HG03045 (cell line): Measurements from ENCODE around the gene ELP1.
"Not testable (repeated sequence)": the region's sequence is repeated elsewhere in the genome, so short reads cannot be mapped to it uniquely, and the experiment has no call there.

Source experiments
- ATAC-seq: cut with Tn5 transposase; IDR thresholded peaks from one replicate; pipeline ENCODE4 v1.9.1; 2021; ENCODE audit warnings: mild to moderate bottlenecking, moderate library complexity; ENCODE audit not compliant: unreplicated experiment

The ELP1 gene

DNA sequence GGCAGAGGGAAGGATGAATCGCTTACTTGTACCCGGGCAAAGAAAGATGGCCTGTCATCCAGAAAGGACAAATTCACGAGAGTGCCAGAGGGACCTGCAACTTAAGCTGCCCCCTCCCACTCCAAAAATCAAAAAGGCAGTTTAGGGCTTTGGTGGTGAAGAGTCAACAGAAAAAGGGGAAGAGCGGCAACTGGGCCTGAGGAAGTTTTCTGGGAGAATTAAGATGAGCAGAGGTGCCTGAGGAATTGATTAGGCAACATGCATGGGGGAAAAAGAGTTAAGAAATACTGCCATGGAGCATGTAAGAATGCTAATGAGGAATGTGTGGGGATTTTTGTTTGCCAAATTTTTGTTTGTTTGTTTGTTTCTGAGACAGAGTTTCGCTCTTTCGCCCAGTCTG, 76.4 kb downstream of the ELP1 start:
- no peak for ATAC-seq

DNA sequence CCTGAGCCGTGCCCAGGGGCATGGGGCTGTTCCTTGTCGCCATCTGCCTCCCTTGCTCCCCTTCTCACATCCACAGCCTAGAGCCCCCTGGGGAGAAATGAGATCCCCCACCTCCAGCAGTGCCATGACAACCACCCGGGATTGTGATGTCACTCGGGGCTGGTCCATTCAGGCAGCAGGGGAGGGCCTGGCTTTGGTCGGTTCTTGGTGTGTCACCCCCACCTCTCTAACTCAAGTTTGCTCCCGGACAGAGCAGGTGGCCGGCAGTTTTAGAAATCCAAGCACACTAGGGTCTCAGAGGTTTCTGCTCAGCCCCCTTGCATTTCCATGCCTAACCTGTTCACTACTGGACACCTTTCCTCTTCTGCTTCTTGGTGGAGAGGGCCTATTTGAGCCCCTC, 78.0 kb downstream of the ELP1 start, which contains the start of gene ACTL7B:
TSS of gene ACTL7B (minus strand) at position 99 of the 400 bp plus-strand sequence. CDS start at position 43, 56 bp downstream.
- no peak for ATAC-seq

DNA sequence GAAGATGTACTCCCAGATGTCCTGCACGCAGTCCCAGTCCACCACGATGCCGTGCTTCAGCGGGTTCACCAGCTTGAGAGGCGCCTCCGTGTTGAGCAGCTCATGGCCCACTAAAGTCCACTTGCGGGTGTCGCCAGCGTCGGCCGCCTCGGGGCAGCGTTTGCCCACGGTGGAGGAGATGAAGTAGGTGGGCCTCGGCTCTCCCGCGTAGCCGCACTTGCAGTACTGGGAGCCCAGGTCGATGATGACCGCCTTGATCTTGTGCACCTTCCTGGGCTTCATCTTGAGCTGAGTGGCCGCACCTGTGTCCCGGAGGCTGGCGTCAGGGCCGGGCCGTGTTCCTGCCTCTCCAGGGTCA, 78.4 kb downstream of the ELP1 start:
- ATAC-seq, result no peak

DNA sequence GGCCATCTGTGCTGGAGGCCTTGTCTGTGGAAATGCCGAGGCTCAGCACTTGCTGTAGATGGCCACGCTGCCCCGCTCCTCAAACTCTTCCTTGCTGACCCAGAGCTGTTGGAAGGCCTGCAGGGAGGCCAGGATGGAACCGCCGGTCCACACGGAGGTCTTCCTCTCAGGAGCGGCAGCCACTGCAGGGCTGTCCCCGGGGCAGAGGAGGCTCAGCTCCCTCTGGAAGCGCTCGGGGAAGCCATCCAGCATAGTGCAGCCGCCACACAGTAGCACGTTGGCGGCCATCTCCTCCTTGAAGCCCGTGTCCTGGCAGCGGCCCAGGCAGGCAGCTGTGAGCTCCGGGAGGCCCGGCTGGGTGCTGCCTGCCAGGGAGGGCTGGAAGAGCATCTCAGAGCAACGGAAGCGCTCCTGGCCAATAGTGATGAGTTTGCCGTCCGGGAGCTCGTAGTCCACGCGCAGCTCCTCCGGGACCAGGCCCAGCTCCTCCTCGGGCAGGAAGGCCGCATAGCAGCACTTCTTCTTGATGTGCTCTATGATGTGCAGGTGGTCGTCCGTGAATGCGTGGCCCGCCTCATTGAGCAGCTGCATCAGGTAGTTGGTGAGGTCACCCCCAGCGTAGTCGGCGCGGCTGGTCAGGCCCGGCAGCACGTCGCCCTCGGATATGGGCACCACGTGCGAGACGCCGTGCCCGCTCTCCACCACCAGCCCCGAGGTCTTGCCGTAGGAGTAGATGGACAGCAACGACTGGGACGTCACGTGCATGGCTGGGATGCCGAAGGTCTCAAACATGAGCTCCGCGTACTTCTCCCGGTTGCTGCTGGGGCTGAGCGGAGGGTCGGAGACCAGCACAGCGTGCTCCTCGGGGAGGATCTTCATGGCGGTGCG, 79.0 kb downstream of the ELP1 start:
- ATAC-seq, result no peak

DNA sequence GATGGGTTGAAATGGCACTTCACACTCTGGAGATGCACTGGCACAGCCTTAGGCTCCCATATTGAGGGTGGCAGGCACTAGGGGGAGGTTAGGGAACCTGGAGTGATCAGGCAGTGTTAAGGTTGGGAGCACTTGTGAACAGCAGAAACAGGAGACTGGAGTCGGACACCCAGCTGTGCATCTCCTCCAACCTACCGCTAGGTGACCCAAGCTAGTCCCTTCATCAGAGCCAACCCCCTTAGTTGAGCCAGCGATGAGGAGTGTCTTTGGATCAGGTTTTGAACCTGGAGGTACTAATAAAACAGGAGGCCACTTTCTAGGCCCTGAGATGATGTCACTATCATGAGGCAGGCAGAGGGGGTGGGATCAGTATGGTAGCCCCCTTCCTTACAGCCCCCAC, 79.8 kb downstream of the ELP1 start:
- ATAC-seq, result no peak

DNA sequence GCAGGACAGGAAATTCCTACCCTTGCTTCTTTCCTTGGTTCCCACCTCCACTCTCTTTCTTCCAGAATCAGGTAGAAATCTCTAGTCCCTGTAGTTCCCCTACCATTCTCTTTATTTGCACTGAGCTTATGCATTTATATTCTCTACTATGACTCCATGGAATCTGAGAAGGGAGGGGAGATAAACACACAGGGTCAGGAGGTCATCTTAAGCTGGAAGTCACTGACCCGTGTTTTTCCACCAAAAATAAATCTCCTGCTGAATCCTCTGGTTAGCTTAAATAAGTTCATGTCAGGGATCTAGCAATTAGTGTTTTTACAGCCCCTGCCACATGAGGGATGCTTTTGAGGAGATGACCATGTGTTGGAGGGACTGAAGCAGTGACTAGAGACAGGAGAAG, 81.8 kb downstream of the ELP1 start:
- no peak for ATAC-seq

DNA sequence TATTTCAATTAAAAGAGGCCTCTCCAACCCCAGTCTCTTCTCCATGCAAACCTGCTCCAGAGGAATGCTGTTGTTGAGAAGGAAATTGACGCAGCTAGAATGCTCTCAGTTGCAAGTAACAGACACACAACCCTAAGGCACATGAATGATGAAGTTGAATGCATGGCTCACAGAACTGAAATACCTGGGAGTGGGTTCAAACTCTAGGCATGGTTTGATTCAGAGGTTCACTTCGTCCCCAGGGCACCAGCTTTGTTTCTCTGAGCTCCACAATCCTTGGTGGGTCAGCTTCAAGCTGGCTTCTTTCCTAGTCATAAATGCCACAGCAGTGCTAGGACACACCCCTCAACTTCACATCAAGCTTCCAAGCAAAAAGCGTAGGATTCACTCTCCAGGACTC, 82.8 kb downstream of the ELP1 start:
- no peak for ATAC-seq

DNA sequence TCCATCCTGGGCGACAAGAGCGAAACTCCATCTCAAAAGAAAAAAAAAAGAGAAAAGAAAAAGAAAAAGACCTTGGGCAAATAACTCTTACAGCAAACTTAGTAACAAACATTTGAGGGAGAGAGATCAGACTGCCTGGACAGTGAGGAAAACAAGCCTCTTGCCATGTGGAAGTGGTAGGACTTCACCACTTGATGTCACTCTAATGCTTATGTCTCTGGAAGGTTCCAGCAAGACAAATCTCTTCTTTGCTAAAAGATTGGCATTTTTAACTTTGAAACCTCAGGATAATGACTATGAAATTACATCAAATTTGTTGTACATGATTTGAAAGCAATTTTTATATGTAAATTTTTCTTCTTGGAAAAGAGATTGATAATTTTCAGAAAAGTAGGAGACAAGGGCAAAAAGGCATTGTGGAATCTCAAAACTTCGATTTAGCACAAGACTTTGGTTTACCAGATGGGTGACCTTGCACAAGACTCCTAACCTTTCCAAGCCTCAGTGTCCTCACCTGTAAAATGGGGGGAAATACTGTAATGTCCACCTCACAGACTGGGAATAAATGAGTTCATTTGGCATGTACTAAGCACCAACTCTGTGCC, 83.5 kb downstream of the ELP1 start:
- no peak for ATAC-seq

DNA sequence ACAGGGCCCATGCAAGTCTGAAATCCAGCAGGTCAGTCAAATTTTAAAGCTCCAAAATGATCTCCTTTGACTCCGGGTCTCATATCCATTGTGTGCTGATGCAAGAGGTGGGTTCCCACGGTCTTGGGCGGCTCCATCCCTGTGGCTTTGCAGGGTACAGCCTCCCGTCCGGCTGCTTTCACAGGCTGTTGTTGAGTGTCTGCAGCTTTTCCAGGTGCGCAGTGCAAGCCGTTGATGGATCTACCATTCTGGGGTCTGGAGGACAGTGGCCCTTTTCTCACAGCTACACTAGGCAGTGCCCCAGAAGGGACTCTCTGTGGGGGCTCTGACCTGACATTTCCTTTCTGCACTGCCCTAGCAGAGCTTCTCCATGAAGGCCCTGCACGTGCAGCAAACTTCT, 85.6 kb downstream of the ELP1 start:
- ATAC-seq, result not testable (repeated sequence)

DNA sequence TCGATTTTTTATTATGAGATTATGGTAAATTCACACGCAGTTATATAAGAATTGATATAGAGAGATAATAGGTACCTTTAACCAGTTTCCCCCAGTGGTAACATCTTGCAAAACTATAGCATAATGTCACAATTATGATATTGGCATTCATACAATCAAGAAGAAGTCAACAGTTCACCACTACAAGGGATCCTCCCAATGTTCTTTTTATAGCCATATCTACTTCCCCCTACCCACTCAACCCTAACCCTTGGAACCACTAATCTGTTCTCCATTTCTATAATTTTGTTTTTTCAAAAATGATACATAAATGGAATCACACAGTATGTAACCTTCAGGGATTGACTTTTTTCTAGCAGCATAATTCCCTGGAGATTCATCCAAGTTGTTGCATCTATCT, 88.0 kb downstream of the ELP1 start:
- ATAC-seq, result no peak

DNA sequence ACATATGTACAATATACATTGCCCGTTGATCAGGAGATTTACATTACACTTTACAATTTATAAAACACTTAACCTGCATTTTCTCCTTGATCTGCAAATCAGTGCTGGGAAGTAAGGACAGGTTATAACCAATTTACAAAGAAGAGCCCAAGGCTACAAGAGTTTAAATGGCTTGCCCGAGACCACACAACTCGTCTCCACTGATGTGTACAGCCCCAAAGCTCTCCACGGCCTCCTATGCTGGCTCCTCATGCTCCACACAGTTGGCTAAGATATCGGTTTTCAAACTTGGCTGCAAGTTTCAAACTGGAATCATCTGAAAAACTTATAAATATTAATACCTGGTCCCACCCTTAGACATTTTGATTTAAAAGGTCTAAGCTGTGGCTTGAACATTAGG, 88.4 kb downstream of the ELP1 start:
- ATAC-seq, result no peak

DNA sequence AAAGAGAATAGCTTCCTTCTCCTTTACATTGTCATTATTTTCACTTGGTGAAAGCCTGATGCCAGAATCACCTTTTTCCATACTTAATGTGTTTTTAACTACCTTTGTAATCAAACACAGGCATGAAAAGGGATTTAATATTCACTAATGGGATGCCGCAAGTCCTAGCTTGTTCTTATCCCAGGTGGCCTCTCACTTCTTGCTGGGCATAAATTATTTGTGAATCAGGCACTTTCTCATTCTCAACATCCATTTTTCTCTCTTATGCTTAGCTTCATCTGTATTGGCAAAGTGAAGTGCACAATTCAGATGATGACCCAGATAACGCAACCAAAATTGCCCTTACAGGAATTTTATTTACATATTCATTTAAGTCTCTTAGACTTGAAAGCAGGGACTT, 89.1 kb downstream of the ELP1 start:
- no peak for ATAC-seq

DNA sequence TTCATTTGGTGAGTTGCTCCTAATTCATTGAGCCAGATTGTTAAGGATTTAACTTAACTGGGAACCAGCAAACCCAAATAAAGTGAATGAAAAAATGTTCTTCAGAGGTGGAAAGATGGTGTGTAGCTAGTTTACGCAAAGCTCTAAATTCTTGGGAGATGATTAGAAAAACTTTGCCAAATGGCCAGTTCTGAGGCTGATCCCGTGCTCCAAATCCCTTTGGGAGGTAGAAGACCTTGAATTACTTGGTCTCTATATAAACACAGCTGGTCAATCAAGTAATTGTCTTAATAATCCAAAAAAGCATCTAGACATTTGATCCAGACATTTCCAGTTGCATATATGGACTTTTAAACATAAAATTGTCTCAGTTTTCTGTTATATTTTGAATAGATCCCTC, 89.5 kb downstream of the ELP1 start:
- ATAC-seq, result no peak

DNA sequence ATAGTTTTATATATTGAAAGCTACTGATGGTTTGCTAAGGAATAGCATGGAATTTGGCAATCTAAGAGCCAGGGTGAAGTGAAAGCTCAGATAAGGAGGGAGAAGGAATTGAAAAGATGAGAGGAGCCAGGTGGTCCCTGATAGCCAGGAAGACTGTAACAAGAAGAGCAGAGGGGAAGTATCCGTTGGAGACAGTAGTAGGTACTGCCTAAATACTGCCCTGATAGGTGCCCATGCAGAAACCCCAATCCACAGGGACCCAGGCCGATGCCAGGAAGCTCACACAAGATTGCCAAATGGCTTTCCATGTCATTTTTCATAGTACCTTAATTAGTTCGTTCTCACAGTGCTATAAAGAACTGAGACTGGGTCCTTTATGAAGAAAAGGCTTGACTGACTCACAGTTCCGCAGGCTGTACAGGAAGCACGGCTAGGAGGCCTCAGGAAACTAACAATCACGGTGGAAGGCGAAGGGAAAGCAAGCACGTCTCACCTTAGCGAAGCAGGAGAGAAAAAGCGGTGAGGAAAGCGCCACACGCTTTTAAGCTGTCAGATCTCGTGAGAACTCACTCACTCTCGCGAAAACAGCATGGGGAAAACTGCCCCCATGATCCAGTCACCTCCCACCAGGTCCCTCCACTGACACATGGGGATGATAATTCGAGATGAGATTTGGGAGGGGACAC, 91.2 kb downstream of the ELP1 start:
- no peak for ATAC-seq

DNA sequence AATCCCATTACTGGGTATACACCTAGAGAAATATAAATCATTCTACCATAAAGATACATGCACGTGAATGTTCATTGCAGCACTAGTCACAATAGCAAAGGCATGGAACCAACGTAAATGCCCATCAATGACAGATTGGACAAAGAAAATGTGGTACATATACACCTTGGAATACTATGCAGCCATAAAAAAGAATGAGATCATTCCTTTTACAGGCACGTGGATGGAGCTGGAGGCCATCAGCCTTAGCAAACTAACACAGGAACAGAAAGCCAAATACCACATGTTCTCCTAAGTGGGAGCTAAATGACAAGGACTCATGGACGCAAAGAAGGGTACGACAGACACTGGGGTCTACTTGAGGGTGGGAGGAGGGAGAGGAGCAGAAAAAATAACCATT, 94.4 kb downstream of the ELP1 start:
- ATAC-seq, result not testable (repeated sequence)

DNA sequence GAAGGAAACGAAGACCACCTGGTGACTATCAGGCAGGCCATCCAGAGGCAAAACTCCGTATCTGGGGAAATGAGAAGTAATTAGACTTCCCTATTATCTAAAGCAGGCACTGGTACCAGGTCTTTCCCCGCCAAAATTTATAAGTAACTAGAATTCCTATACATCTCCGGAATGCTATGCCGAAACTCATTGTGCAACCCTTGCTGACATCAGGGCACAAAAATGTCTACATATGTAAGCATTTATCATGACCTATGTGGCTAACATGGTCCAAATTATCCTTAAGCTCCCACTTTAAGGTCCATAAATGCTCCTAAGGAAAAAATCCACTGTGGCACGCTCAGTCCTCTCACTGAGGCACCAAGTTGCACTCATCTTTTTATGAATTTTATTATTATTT, 95.9 kb downstream of the ELP1 start:
- ATAC-seq, result no peak

DNA sequence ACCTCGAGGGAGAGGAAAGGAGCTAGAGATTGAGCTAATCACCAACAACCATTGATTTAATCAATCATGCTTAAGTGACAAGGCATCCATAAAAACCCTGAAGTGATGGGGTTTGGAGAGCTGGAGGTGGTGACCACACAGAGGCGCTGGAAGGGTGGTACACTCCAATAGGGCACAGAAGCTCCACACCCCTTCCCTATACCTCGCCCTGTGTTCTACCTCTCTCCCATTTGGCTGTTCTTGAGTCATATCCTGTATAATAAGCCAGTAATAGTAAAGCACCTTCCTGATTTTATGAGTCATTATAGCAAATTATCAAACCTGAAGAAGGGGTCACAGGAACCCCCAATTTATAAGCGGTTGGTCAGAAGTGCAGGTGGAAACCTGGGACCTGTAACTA, 96.4 kb downstream of the ELP1 start:
- ATAC-seq, result no peak

DNA sequence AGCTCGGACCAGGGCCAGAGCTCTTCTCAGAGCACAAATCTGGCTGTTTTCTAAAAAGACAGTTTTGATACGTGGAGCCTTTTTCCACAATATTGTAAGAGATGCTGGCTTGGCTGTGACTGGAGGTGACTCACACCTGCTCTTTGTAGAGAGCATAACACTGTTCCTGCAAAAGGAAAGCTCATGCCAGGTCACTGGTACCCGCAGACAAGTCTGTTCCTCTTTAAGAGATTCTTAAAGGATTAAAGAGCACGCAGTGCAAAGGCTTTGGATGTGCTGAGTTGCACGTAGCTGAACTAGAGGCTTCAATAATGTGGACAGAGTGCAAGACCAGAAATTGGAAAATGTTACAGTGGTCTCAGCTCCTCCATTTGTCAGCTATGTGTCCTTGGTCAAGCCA, 97.1 kb downstream of the ELP1 start:
- ATAC-seq, result no peak

DNA sequence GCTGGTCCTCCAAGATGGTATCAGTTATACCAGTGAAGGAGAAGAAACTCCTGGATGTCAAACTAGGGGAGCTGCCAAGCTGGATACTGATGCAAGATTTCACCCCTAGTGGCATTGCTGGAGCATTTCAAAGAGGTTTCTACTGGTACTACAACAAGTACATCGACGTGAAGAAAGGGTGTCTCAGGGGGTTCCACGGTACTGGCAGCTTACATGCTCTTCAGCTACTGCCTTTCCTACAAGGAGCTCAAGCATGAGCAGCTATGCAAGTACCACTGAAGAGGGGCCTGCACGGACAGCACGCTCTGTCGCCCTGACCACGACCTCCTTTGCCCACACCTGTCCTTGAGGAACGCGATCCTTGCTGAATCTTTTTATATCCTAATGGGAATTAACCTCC, 97.6 kb downstream of the ELP1 start:
- no peak for ATAC-seq

DNA sequence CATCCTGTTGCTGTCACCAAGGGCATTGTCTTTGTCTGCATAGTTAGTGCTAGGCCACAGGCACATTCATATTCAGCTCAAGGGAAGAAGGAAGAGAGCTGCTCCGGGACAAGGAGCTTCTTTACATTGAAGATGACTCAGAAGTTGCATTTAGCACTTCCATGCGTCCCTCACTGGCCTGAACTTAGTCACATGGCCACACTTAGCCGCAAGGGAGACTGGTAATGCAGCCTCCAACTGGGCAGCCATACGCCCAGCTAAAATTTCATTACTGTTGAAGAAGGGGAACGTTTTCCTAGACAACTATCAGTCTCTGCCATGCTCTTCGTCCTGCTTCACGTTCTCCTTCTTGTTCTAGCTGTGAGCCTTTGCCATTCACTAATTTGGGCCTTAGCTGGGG, 98.1 kb downstream of the ELP1 start:
- ATAC-seq, result no peak

DNA sequence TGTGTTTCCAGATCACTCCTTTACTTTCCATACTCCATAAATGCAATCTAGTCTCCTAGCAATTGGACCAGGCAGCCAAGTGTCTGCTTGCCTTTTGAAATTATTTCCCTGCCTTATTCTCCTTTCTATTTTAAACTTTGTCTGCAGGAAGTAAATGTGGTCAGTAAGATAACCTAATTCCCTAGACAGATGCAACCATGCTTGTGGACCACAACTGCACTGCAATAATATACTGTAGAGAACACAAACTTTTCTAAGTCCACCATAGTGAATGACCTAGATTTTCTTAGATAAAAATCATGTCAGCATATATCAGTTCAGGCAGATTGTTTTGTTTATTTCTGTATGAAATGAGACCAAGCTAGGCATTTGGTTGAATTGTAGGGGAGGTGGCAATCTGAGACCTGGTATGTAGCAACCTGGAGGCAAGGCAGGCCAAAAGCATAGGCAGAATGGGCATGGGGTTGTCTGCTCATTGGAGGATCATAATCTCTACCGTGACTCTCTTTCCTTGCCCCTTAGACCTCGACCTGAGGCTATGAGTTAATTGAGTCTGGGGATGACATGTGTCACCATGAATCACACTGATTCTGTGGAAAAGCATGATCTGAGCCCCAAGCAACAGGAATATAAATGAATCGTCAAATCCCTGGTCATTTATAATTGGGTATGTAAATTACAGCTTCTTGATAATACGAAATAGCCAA, 98.8 kb downstream of the ELP1 start:
- no peak for ATAC-seq

DNA sequence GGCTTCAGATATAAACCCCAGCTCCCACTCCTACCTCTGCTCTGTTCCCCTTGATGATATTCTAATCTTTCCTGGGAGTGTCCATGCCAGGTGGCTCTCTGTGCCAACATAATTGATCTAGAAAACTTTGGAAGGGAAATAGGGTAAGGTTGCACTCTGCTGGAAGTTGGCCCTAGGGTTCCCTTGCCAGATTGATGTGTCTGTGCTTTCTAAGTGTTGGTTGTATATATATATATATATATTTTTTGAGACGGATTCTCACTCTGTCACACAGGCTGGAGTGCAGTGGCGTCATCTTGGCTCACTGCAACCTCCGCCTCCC, 101.8 kb downstream of the ELP1 start:
- no peak for ATAC-seq
